Kidney capillary endothelial cell (primary cell): ENCODE data around the gene P4HA2.
A peak's percentile ranks its signal among the peaks of the same experiment; 100 is the strongest.

Experiments
- DNase-seq: peaks from one replicate; pipeline ENCODE4 v3.0.0-alpha.2; 2018; ENCODE audit warnings: low spot score

Gene P4HA2

GRCh38 chr5:132227485-132228240, at the start of gene P4HA2:
Gene P4HA2 (minus strand): TSS chr5:132227853. CDS start chr5:132218626, 9,227 bp downstream.
- peak; percentile 50 for DNase-seq

- DNase-seq: no peak
These were observed 49.6 kb upstream of the P4HA2 start for GRCh38 chr5:132277256-132277655.

GRCh38 chr5:132275367-132276220, 47.9 kb upstream of the P4HA2 start:
- DNase-seq: no peak

- no peak for DNase-seq
These were observed 46.6 kb upstream of the P4HA2 start for GRCh38 chr5:132274050-132274792.

GRCh38 chr5:132273631-132274030, 46.0 kb upstream of the P4HA2 start:
- DNase-seq: no peak

- DNase-seq: no peak
These were observed 44.9 kb upstream of the P4HA2 start for GRCh38 chr5:132272311-132273210.

- DNase-seq: no peak
These were observed 43.9 kb upstream of the P4HA2 start for GRCh38 chr5:132271251-132272246.

GRCh38 chr5:132270706-132271105, 43.1 kb upstream of the P4HA2 start:
- DNase-seq: no peak

- DNase-seq: no peak
These were observed 42.6 kb upstream of the P4HA2 start for GRCh38 chr5:132270335-132270665.

GRCh38 chr5:132269635-132270334, 42.1 kb upstream of the P4HA2 start:
- DNase-seq: no peak

GRCh38 chr5:132268769-132269551, 41.3 kb upstream of the P4HA2 start:
- DNase-seq: no peak

GRCh38 chr5:132267931-132268768, 40.5 kb upstream of the P4HA2 start:
- DNase-seq: no peak

- no peak for DNase-seq
These were observed 39.6 kb upstream of the P4HA2 start for GRCh38 chr5:132267166-132267739.

- DNase-seq: no peak
These were observed 39.1 kb upstream of the P4HA2 start for GRCh38 chr5:132266836-132267160.

GRCh38 chr5:132266031-132266835, 38.6 kb upstream of the P4HA2 start:
- DNase-seq: no peak

- peak; percentile 95 for DNase-seq
These were observed 37.8 kb upstream of the P4HA2 start for GRCh38 chr5:132265336-132266030.
